Liver (tissue), 9 donors: ENCODE results near the gene STX16. TPM values are rescaled to one million over a fixed set of nuclear protein-coding genes. Genes with fewer than 3 reads are reported as not detected.

Experiments used
- DNase-seq: peaks from one replicate; pipeline ENCODE4 v3.0.0-alpha.2; 2017; ENCODE audit warnings: low spot score
- H3K27ac ChIP-seq, 2 donors: one replicate each; pipeline ENCODE4 v1.7.0; 2013; ENCODE audit warnings: inconsistent platforms in 2 of 2, low read length in 2 of 2, control low read depth in 1 of 2, low read depth in 1 of 2, mild to moderate bottlenecking in 1 of 2
- H3K27me3 ChIP-seq, 4 donors: one replicate each; pipeline versions ENCODE4 v1.6.1 to v1.7.0; 2013; ENCODE audit warnings: low read length in 3 of 4, inconsistent platforms in 1 of 4, mild to moderate bottlenecking in 1 of 4, moderate library complexity in 1 of 4; ENCODE audit not compliant: control insufficient read depth in 4 of 4, insufficient read depth in 4 of 4
- H3K36me3 ChIP-seq, 4 donors: one replicate each; pipeline versions ENCODE4 v1.6.1 to v1.7.0; 2013; ENCODE audit warnings: low read length in 3 of 4, mild to moderate bottlenecking in 3 of 4, low read depth in 1 of 4, moderate library complexity in 1 of 4; ENCODE audit not compliant: control insufficient read depth in 4 of 4, insufficient read depth in 3 of 4
- H3K4me1 ChIP-seq, 4 donors: one replicate each; pipeline versions ENCODE4 v1.6.1 to v1.7.0; 2013; ENCODE audit warnings: low read length in 3 of 4, mild to moderate bottlenecking in 3 of 4, moderate library complexity in 1 of 4; ENCODE audit not compliant: control insufficient read depth in 4 of 4, insufficient read depth in 4 of 4
- H3K4me3 ChIP-seq, 3 donors: one replicate each; pipeline versions ENCODE4 v1.6.1 to v1.7.0; 2013; ENCODE audit warnings: low read length in 3 of 3, control low read depth in 1 of 3, low read depth in 1 of 3, mild to moderate bottlenecking in 1 of 3
- H3K9ac ChIP-seq, 2 donors: one replicate each; pipeline ENCODE4 v1.7.0; 2013; ENCODE audit warnings: low read length in 2 of 2, mild to moderate bottlenecking in 2 of 2, moderate library complexity in 2 of 2, control low read depth in 1 of 2, low read depth in 1 of 2
- H3K9me3 ChIP-seq, 4 donors: one replicate each; pipeline versions ENCODE4 v1.6.1 to v1.7.0; 2013; ENCODE audit warnings: low read length in 3 of 4; ENCODE audit not compliant: control insufficient read depth in 4 of 4
- EGR1 ChIP-seq, 2 donors: IDR thresholded peaks; 2 replicates each; pipeline ENCODE4 v1.6.1; 2016 to 2018; ENCODE audit warnings: antibody characterized with exemption in 2 of 2, low read depth in 2 of 2
- FOXA2 ChIP-seq: IDR thresholded peaks from 2 replicates; pipeline ENCODE4 v1.6.1; 2016; ENCODE audit warnings: antibody characterized with exemption
- HNF4A ChIP-seq, 2 donors: conservative IDR thresholded peaks; 2 replicates each; pipeline ENCODE4 v1.6.1; 2016; ENCODE audit warnings: antibody characterized with exemption in 2 of 2, mild to moderate bottlenecking in 2 of 2
- HNF4G ChIP-seq: IDR thresholded peaks from 2 replicates; pipeline ENCODE4 v1.6.1; 2016; ENCODE audit warnings: antibody characterized with exemption
- JUND ChIP-seq, 2 donors: IDR thresholded peaks; 2 replicates each; pipeline ENCODE4 v1.6.1; 2016; ENCODE audit warnings: antibody characterized with exemption in 2 of 2
- RAD21 ChIP-seq, 2 donors: IDR thresholded peaks; 2 replicates each; pipeline ENCODE4 v1.6.1; 2016; ENCODE audit warnings: antibody characterized with exemption in 2 of 2, mild to moderate bottlenecking in 2 of 2
- RXRA ChIP-seq, 2 donors: IDR thresholded peaks; 2 replicates each; pipeline ENCODE4 v1.6.1; 2017 to 2018; ENCODE audit warnings: antibody characterized with exemption in 2 of 2, mild to moderate bottlenecking in 1 of 2
- SP1 ChIP-seq: IDR thresholded peaks from 2 replicates; pipeline ENCODE4 v1.6.1; 2018; ENCODE audit warnings: antibody characterized with exemption, mild to moderate bottlenecking
- TAF1 ChIP-seq: conservative IDR thresholded peaks from 2 replicates; pipeline ENCODE4 v1.6.1; 2016; ENCODE audit warnings: antibody characterized with exemption, mild to moderate bottlenecking
- YY1 ChIP-seq: IDR thresholded peaks from 2 replicates; pipeline ENCODE4 v1.6.1; 2016; ENCODE audit warnings: antibody characterized with exemption, mild to moderate bottlenecking
- WGBS: extraction: QIAGEN DNeasy Blood & Tissue Kit; methylation state at CpG from one replicate; pipeline ENCODE4 v1.1.7; 2013; 5-methylcytosine and 5-hydroxymethylcytosine counted together
- polyA plus RNA-seq, 2 donors: library from polyadenylated mRNA; stranded (reverse) in 1 of 2; unstranded in 1 of 2; fragments of 200-250 nt in 1 of 2; fragments of >200 nt in 1 of 2; fragmentation: Nextera tagmentation in 1 of 2; extraction: Ambion mirVana in 1 of 2; gene quantifications; one replicate each; pipeline versions ENCODE4 v1.2.1 to v1.2.3, GENCODE V29; 2013 to 2015
- total RNA-seq, 2 donors: library from RNA; depleted of rRNA; stranded (reverse); fragments of >200 nt; gene quantifications; one replicate each; pipeline ENCODE4 v1.2.3, GENCODE V29; 2014
- TF ChIP-seq, protein P1 (sequence below): IDR thresholded peaks from 2 replicates; pipeline ENCODE4 v1.6.1; 2016; ENCODE audit warnings: antibody characterized with exemption, mild to moderate bottlenecking
- TF ChIP-seq, protein P2 (sequence below): IDR thresholded peaks from 2 replicates; pipeline ENCODE4 v1.6.1; 2016; ENCODE audit warnings: antibody characterized with exemption
- TF ChIP-seq, protein P3 (sequence below): IDR thresholded peaks from 2 replicates; pipeline ENCODE4 v1.6.1; 2016; ENCODE audit warnings: antibody characterized with exemption
- TF ChIP-seq, protein P4 (sequence below): fragments of 150-350 bp; IDR thresholded peaks from 2 replicates; pipeline ENCODE4 v1.5.1; 2017; ENCODE audit warnings: improper control_type of control experiment, low read depth, low read length; ENCODE audit not compliant: missing input control
- donor health status: healthy.
- donor health status: healthy.
- donor health status: healthy.
- donor health status: healthy.
- donor health status: healthy.

The STX16 gene
- total and polyA plus RNA-seq, 4 donors = 8.5 to 32.5 (median 16.6) TPM

DNA sequence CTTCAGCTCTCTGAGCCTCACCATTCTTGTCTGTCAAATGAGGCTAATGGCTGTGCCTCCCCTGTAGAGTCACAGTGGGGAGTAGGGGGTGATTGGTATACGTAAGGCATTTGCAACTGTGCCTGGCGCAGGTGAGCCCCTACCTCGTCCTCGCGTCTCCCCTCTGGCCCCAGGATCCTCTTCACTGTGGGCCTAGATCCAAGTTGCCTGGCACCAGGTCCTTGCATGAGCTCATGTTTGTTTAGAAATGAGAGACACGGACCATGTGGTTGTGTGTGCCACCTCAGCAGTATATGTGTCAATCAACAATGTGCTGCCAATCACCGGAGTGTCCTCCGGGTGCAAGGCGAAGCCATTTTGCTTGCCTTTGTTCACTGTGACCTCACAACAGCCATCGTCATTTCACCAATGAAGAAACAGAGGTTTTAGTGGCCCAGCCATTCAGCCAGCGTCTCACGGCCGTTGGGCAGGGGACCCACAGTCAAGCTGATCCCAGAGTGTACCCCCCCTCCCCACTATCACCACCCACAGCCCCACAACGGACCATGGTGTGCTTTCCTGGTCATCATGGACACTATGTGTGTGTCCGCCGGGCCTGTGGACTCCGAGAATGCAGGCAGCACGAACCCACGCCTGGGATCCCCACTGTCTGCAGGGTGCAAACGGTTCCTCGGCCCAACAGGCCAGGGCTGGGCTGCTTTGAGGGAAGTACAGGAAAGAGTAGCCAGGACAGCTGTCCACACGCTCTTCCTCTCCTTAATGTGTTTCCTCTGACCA lies 35.9 kb upstream of the STX16 start:
- TF ChIP-seq FOXA2 (no peak), HNF4A (conservative IDR thresholded peaks at IDR 0.05) (no peak)
- H3K27me3 ChIP-seq = no peaks in the 10 kb centered on the region
- no peak overlapping the region for H3K9ac ChIP-seq
- H3K4me1 ChIP-seq = peaks cover 0 to 2% (median 0%) of the 10 kb centered on the region in 4 donors
- peaks cover 0 to 4% (median 3%) of the 10 kb centered on the region in 4 donors for H3K9me3 ChIP-seq
- H3K4me3 ChIP-seq = no peak overlapping the region
- no peak overlapping the region for H3K27ac ChIP-seq
- 85% methylated on average over 22 of the region's 22 CpGs for WGBS
- H3K36me3 ChIP-seq = no peaks in the 10 kb centered on the region
- DNase-seq = no peak

DNA sequence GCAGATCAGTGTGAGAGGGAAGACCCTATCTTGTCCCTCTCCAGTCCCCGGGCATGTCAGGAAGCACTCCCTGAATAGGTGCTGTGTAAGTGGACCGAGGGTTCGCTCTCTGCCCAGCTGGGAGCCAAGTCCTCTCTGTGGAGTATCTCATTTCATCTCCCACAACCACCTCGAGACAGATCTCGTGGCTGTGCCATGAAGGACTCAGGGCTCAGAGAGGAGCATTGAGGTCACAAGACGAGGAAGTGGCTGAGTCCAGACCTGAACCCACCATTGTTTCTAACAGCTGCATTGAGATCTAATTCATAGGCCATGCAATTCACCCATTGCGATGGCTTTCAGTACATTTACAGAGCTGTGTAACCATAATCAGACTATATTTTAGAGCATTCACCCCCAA lies 34.7 kb upstream of the STX16 start:
- Histone ChIP-seq H3K27ac (no peak overlapping the region), H3K9ac (no peak overlapping the region), H3K4me1 (peaks cover 0 to 2% (median 0%) of the 10 kb centered on the region in 4 donors), H3K36me3 (no peaks in the 10 kb centered on the region), H3K9me3 (peaks cover 0 to 4% (median 3%) of the 10 kb centered on the region in 4 donors), H3K4me3 (no peak overlapping the region), H3K27me3 (no peaks in the 10 kb centered on the region)
- 84% methylated on average over 7 of the region's 7 CpGs for WGBS
- no peak for DNase-seq
- TF ChIP-seq RXRA (IDR thresholded peaks at IDR 0.05) (no peak), FOXA2 (no peak), SP1 (no peak), TAF1 (no peak), JUND (IDR thresholded peaks at IDR 0.05) (no peak), HNF4G (no peak), EGR1 (IDR thresholded peaks at IDR 0.05; ENCODE audit: low read depth in 2 of 2) (no peak), RAD21 (IDR thresholded peaks at IDR 0.05) (no peak), HNF4A (conservative IDR thresholded peaks at IDR 0.05) (no peak), YY1 (no peak)
- TF ChIP-seq, protein P1, sequence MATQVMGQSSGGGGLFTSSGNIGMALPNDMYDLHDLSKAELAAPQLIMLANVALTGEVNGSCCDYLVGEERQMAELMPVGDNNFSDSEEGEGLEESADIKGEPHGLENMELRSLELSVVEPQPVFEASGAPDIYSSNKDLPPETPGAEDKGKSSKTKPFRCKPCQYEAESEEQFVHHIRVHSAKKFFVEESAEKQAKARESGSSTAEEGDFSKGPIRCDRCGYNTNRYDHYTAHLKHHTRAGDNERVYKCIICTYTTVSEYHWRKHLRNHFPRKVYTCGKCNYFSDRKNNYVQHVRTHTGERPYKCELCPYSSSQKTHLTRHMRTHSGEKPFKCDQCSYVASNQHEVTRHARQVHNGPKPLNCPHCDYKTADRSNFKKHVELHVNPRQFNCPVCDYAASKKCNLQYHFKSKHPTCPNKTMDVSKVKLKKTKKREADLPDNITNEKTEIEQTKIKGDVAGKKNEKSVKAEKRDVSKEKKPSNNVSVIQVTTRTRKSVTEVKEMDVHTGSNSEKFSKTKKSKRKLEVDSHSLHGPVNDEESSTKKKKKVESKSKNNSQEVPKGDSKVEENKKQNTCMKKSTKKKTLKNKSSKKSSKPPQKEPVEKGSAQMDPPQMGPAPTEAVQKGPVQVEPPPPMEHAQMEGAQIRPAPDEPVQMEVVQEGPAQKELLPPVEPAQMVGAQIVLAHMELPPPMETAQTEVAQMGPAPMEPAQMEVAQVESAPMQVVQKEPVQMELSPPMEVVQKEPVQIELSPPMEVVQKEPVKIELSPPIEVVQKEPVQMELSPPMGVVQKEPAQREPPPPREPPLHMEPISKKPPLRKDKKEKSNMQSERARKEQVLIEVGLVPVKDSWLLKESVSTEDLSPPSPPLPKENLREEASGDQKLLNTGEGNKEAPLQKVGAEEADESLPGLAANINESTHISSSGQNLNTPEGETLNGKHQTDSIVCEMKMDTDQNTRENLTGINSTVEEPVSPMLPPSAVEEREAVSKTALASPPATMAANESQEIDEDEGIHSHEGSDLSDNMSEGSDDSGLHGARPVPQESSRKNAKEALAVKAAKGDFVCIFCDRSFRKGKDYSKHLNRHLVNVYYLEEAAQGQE = no peak
- TF ChIP-seq, protein P2, sequence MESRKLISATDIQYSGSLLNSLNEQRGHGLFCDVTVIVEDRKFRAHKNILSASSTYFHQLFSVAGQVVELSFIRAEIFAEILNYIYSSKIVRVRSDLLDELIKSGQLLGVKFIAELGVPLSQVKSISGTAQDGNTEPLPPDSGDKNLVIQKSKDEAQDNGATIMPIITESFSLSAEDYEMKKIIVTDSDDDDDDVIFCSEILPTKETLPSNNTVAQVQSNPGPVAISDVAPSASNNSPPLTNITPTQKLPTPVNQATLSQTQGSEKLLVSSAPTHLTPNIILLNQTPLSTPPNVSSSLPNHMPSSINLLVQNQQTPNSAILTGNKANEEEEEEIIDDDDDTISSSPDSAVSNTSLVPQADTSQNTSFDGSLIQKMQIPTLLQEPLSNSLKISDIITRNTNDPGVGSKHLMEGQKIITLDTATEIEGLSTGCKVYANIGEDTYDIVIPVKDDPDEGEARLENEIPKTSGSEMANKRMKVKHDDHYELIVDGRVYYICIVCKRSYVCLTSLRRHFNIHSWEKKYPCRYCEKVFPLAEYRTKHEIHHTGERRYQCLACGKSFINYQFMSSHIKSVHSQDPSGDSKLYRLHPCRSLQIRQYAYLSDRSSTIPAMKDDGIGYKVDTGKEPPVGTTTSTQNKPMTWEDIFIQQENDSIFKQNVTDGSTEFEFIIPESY = no peak
- TF ChIP-seq, protein P3, sequence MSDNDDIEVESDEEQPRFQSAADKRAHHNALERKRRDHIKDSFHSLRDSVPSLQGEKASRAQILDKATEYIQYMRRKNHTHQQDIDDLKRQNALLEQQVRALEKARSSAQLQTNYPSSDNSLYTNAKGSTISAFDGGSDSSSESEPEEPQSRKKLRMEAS = no peak
- TF ChIP-seq, protein P4, sequence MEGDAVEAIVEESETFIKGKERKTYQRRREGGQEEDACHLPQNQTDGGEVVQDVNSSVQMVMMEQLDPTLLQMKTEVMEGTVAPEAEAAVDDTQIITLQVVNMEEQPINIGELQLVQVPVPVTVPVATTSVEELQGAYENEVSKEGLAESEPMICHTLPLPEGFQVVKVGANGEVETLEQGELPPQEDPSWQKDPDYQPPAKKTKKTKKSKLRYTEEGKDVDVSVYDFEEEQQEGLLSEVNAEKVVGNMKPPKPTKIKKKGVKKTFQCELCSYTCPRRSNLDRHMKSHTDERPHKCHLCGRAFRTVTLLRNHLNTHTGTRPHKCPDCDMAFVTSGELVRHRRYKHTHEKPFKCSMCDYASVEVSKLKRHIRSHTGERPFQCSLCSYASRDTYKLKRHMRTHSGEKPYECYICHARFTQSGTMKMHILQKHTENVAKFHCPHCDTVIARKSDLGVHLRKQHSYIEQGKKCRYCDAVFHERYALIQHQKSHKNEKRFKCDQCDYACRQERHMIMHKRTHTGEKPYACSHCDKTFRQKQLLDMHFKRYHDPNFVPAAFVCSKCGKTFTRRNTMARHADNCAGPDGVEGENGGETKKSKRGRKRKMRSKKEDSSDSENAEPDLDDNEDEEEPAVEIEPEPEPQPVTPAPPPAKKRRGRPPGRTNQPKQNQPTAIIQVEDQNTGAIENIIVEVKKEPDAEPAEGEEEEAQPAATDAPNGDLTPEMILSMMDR = no peak
